A549 (cell line): Measurements from ENCODE around the gene GAL3ST1.
"Not testable (repeated sequence)": the region's sequence is repeated elsewhere in the genome, so short reads cannot be mapped to it uniquely, and the experiment has no call there.

Source experiments
- CTCF ChIP-seq: fragments of >200 bp; sonication (Bioruptor Twin); formaldehyde crosslinking; IDR thresholded peaks from 3 replicates; pipeline ENCODE4 v1.5.1; 2016
- EP300 ChIP-seq, 2 experiments: fragments of >200 bp; sonication (Bioruptor Twin); formaldehyde crosslinking; IDR thresholded peaks; 2 replicates in 1 of 2; 3 replicates in 1 of 2; pipeline ENCODE4 v1.6.1; 2016 to 2017
- SMC3 ChIP-seq: fragments of >200 bp; sonication (Bioruptor Twin); formaldehyde crosslinking; IDR thresholded peaks from 3 replicates; pipeline ENCODE4 v1.6.1; 2018; ENCODE audit warnings: inconsistent platforms

GRCh38 chr22:30541511-30541910 lies 33.0 kb downstream of the GAL3ST1 start:
- TF ChIP-seq CTCF; EP300 (IDR thresholded peaks at IDR 0.05); SMC3: not testable (repeated sequence)
